ENCODE results near the gene GRID1.

GRID1 gene

DNA sequence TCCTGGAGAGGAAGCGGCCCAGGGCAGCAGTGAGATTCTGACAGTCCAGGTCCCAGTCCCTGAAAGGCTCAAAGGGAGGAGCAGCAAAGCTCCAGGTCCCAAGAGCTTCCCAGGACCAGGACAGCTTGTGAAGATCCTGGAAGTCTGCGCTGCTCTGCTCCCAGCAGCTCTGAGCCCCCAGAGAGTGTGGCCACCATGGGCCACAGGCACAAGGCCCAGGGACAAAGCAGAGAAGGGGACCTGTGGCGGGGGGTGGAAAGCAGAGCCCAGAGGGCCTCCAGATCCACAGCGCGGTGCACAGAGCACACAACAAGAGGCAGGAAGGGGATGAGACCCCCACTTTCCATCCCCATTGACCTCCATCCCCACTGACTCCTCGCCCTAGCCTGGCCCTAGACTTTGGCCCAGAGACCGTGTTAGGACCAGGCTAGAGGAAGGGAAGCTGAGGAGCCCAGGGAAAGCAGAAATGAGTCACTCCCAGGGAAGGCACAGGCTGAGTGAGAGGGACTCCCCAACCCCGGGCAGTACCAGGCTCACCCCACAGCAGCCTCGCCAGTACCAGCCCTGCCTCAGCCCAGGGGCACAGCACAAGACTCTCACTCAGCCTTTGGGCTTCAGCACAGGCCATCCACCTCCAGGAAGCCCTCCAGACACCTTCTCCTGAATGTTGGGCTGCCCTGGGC, 75.5 kb downstream of the GRID1 start:
- DNase-seq, result no peak

DNA sequence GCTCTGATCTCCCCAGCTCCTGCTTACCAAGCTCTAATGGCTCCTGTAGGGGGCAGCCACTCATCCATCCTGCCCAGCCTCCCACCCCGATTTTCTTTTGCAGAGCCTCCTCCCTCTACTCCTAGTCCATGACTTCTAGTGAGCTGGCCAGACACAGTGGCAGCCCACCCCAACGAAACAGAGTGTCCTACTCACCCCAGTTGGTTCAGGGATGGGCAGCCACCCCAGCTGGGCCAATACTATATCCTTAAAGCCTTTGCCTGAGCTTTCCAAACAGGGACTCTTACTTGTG, 77.1 kb downstream of the GRID1 start:
- DNase-seq, result no peak

DNA sequence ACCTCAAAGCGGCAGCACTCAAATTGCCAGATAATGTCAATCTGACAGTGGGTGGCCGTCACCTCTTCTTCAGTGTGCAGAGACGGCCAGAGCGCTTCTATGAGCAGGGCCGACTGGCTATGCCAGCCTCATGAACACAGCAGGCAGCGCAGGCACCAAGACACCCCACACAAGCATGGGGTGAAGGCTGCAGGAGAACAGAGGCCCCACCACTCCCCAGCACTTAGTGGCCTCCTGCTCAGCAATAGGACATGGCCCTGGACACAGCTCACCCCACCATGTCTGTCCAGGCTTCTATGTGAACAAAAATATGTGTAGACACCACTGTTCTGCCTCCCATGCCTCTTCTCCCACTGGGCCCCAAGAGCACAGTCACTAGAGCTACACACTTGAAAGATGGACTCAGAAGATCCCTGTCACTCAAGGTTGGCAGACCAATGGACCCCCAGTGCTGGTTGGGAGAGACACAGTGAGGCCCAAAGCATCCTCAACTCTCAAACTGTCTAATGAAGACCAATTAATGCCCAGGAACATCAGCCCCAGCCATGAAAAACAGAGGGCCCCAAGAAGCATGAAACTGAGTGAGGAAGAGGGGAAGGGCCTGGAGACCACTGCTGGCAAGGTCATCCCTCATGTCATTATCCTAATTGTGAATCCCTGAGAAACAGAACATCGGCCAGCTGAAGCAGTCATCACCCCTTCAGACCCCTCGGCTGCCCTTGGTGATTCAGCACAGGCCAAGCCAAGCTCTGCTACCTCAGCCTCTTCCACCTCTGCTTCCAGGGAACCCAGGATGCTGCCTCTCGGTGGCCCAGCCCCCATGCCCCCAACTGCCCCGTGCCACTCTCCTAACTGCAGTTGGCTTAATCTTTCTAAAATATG, 77.7 kb downstream of the GRID1 start:
- no peak for DNase-seq

DNA sequence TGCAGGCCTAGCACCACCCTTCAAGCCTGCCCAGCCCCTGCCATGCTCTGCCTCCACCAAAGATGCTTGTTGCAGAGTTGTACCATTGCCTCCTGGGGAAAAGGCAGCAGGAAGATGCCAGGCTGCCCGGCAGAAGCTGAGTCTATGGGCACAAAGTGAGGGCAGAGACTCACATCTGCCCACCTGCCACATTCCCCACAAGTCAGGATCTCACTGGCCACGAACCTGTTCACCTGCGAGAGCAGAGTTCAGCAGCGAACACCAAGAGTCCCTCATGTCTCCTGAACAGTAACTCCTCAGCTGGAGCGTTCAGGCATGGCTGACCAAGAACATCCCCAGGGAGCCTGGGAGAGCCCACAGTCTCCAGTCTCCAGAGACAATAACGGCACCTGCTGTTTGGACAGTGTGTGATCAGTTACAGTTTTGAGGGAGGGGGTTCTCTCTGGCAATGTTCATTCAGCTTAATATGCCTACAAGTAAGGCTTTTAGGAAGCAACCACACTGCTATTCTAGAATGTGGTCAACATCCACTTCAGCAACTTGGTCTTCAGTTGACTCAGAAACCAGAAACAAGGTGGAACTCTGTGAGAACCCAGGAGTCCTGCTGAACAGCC, 78.5 kb downstream of the GRID1 start:
- DNase-seq, result no peak

DNA sequence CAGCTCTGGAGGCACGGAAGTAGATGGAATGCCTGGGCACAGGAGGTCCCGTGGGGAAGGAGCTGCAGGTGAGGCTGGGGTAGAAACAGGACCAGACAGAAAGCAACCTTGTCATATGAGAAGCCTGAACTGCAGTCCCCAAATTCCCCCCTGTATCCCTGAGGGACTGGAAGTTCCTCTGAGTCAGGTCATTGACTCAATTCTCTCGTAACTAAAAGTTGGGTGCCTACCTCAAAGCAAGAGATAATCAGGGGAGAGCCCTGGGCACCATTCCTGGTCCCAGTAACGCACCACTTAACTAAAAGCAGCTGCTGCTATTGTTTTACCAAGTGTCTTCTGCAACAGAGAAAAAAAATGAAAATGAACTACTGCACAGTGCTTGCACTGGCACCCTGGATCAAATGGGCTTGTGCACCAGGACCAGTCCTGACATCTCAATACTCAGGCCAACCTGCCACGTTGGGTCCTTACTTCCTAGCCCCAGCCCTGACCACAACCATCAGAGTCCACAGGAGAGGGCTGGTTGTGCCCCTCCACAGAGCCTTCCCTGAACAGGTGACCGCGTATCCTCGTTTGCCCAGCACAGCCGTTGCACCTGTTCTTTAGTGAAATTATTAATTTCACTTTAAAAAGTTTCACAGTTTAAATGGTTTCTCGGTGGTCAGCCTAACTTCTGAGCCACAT, 79.3 kb downstream of the GRID1 start:
- DNase-seq, result no peak

DNA sequence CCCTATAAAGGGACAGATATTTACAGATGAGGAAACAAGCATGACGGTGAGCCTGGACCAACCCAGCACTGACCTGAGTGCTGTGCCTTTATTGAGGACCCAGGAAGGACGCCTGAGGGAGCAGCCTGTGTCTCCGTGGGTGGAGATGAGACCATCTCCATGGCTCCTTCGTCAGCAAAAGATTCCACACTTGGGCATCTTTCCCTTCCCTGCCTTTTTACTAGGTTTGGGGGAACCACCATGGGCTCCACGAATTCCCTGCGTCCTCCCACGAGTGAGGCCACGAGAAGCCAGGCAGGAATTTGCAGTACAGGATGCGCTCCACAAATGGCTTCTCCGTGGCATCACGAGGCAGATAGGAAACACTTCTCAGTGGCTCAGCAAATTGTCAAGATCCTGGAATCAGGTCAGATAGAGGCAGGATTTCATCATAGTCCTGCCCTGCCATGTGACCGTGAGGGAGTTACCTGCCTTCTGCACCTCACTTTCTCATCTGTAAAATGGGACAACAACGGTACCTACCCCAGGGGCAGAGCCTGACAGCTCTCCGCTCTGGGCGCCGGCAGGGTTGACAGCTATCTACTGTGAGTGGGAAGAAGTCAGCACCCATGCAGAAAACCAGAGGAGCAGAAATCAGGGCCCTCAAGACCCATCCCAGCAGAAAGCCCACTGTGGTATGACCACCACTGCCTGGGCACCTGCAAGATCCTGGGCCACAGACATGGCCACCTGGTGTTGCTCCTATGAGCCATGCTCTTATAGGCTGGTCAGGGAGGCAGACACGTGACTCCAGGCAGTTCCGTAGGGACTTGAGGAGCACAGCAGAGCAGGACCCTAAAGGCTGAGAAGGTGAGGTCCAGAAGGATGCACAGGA, 80.1 kb downstream of the GRID1 start:
- DNase-seq, result no peak

GRCh38 chr10:86285136-86285790, 81.3 kb downstream of the GRID1 start:
- no peak for DNase-seq

GRCh38 chr10:86284355-86285105, 82.1 kb downstream of the GRID1 start:
- no peak for DNase-seq

DNA sequence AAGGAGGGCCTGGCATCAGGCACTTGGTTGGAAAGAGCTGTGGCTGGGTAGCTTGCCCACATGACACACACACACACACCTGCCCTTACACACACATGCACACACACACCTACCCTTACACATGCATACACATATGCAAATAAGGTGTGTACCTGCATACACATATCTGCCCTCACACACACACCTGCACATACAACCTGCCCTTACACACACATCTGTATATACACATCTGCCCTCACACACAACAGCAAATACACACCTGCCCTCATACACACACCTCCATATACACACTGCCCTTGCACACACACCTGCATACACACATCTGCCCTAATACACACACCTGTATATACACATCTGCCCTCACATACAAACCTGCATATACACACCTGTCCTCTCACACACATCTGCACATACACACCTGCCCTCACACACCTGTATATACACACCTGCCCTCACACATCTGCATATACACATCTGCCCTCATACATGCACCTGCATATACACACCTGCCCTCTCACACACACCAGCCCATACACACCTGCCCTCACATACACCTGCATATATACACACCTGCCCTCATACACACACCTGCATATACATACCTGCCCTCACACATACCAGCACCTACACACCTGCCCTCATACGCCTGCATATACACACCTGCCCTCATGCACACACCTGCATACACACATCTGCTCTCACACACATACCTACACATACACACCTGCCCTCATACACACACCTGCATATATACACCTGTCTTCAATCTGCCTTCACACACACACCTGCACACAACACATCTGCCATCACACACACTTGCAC, 82.9 kb downstream of the GRID1 start:
- DNase-seq, result no peak

DNA sequence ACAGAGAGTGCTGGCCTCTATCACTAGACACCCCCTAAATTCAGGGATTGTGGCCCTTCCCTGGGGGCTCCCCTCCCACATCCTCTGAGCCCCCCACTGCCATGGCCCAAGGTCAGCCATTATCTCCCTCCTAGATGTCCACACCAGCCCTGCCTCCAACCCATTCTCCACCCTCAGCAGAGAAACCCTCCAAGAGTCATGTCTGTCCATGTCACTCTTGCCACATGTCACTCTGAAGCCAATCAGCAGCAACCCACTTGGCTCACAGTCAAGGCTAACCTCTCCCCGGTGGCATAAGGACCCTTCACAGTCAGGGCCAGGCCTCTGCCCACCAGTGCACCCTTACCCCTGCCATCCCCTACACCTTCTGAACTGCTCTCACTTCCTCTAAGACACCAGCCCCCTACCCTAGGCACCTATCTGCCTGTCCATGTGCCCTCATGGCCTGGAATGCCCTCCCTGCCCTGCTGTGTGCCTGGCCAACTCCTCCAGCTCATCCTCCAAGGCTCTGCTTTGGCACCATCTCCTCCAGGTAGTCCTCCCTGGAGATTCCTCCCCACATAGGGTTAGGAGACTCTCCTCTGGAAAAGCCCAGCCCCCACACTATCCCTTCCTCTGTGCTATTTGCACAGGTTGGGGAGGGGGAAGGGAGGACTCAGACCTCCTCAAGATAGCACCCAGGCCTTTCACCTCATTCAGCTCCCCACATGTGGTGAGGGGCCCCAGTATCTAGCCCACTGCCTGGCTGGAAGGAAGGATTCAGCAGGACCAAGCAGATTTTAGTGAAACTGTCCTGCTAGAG, 83.7 kb downstream of the GRID1 start:
- DNase-seq, result no peak

GRCh38 chr10:86281396-86281795, 85.2 kb downstream of the GRID1 start:
- DNase-seq, result no peak

- no peak for DNase-seq
Observed at GRCh38 chr10:86269332-86269731, 97.3 kb downstream of the GRID1 start.

DNA sequence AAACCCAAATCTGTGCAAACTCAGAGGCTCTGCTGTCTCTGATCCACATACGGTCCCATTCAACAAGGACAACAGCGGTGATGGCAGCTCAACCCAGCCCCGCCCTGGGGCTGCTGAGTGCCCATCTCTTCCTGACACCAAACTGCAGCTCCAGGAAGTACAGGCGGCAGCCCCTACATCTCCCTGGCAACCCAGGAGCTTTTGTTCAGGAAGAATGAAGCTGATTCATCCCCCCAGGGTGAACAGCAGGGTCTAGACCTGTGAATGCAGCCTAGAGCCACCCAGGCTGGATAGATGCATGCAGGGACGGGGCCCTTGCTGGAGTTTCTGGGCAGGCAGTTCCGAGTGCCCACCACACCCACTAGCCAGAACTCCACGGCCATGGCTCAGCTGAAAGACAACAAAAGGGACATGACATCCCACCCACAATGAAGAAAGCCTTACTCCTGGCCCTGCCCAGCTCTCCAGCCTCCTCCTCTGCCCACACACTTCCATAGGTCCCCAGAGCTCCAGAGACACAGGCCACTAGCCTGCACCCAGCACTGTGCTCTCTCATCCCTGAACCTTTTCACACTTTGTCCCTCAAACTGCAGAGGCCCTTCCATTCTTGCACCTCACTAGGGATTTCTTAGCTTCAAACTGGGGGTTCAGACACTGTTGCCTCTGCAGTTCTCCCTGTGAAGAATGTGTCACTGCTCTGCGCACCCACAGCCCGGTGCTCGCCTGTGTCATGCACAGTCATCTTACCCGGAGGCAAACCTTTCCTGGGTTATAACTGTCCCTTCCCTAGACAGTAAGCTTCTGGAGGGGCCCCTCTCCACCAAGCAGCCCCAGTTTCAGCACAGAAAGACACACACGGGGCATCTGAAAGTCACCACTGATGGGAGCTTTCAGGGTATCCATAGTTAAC, 99.1 kb downstream of the GRID1 start:
- DNase-seq, result no peak

GRCh38 chr10:86266446-86267242, 100.0 kb downstream of the GRID1 start:
- DNase-seq, result no peak

DNA sequence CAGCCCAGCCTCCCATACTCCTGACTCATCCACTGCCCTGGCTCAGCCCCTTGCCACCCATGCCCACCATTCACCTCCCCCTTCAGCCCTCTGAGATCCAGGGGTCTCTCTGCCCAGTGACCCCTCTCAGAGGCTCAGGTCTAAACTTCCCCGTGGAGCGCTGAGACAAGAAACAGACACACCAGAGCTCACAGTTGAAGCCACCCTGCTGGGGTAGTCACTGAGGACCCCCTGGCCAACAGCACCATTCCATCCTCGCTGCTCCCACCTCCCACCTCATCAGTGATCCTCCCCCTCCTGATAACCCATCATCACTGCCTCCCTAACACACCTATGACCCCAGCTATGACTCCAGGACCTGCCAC, 100.7 kb downstream of the GRID1 start:
- DNase-seq, result no peak

DNA sequence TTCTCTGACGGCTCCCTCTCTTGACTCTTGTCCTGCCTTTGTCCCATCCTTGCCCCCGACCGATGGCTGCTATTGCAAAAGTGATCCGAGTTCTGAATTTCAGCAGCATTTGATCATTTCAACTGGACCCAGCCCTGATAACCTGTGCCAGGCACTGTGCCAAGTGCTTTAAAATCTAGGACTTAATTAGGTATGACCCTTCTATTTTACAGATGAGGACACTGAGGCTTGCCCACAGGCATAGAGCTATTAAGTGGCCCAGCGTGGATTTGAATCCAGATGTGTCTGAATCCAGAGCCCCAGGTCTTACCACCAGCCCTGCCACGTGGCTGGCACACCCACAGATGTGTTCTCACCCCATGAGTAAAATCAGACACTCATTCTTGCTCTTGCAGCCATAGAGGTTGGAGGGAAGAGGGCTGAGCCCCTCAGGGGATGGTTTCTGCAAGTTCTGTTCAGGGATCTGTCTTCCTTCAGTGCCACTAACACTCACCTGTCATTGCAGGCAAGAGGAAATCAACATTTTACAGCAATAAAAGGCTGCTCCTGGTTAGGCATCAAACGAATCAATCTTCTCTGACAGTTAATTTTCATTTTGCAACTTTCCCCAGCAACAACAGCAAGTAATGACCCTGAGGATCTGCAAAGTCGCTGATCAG, 101.2 kb downstream of the GRID1 start:
- no peak for DNase-seq
